WI38 (cell line): ENCODE measurements around the gene EFNB3.
A peak's percentile ranks its signal among the peaks of the same experiment; 100 is the strongest.

Experiments used
- H3K4me3 ChIP-seq: 2 replicates; pipeline ENCODE4 v1.5.1; 2011; ENCODE audit warnings: low read depth, mild to moderate bottlenecking, control low read depth, low read length
- TF ChIP-seq, protein P1 (sequence below): IDR thresholded peaks from 2 replicates; pipeline ENCODE4 v1.5.1; 2012; ENCODE audit warnings: low read depth, mild to moderate bottlenecking, control low read depth, low read length

The EFNB3 gene

DNA sequence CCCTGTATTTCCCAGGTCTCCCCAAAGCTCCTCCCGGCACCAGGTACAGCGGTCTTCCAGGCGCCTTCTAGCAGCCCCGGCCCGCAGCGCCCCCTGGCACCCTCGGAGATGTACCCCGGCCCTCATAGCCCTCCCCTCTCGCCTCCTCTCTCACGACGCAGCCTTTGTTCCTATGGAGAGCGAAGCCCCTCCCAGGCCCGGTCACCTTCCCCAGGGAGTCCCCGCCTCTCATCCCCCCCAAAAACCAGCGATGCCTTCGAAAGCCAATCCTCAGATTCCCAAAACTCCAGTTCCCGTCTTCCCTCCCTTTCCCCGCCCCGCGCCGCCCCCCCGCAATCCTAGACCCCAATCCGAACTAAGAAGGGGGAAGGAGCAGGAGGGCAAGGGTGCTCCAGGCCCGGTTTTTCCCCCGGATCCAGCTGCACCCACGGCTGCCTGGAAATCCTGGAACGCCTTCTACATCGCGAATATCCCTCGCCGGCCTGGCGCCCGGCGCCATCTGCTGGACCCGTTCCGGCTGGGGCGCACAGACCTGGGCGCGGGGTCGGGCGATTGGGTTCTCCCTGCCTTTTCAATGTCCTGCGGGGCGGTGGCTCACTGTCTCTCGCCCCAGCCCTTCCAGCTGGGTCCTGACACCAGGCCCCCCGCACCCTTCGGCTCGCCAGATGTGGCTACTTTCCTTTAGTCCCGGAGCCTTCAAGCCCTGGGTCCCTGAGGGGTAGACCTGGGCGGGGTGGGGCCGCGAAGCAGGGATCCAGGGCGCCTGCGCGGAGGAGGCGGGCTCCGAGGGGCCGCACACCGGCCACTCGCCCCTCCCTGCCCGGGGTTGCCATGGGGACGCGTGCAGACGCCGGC, 12.1 kb downstream of the EFNB3 start, which contains the start of gene DNAH2:
Gene DNAH2, plus strand, starts transcription at position 844 of the 855 bp plus-strand sequence. CDS start 1,991 bp downstream, outside the sequence.
- TF ChIP-seq, protein P1, sequence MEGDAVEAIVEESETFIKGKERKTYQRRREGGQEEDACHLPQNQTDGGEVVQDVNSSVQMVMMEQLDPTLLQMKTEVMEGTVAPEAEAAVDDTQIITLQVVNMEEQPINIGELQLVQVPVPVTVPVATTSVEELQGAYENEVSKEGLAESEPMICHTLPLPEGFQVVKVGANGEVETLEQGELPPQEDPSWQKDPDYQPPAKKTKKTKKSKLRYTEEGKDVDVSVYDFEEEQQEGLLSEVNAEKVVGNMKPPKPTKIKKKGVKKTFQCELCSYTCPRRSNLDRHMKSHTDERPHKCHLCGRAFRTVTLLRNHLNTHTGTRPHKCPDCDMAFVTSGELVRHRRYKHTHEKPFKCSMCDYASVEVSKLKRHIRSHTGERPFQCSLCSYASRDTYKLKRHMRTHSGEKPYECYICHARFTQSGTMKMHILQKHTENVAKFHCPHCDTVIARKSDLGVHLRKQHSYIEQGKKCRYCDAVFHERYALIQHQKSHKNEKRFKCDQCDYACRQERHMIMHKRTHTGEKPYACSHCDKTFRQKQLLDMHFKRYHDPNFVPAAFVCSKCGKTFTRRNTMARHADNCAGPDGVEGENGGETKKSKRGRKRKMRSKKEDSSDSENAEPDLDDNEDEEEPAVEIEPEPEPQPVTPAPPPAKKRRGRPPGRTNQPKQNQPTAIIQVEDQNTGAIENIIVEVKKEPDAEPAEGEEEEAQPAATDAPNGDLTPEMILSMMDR: peak; percentile 39
- H3K4me3 ChIP-seq: peak within 1 kb of the TSS; percentile 66

DNA sequence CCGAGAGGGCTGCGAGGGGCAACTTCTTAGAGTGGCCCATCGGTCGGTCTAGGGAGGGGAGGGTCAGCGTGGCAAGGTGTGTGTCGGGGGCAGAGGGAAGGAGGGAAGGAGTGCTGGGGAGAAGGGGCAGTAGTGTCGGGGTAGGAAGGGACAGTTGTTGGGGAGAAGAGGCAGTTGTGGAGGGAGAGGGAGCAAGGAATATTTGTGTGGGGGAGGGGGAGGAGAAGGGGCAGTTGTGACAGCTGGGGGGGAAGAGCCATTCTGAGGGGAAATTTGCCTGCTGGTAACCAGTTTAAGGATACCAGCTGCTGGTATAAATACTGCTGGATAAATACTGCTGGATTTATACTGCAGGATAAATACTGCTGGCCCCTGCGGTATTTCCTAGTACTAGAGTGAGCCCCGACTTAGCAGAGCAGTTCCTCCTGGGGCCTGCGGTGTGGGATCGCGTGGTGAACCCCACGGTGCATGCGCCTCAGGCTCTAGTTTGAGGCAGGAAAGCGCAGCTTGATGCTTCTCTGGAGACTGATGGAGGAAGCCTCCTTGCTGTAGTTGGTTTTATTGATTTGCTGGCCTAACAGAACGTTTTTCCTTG, 12.9 kb downstream of the EFNB3 start:
- TF ChIP-seq, protein P1: no peak

DNA sequence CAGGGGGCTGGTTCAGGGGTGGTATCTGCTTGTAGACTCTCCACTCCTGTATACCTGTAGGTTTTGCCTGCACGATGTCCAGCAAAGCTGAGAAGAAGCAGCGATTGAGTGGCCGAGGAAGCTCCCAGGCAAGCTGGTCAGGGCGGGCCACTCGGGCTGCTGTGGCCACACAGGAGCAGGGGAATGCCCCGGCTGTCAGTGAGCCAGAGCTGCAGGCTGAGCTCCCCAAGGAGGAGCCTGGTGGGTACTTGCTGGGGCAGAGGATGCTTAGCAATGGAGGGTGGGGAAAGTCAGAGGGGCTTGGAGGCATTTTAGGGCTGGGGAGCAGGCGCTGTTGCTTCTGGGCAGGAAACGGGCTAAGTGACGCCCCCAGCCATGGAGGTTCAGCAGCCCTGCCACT, 14.7 kb downstream of the EFNB3 start:
- TF ChIP-seq, protein P1: no peak
- H3K4me3 ChIP-seq: no peak overlapping the region

More for the DNA sequence above, 12.9 kb downstream of the EFNB3 start:
- H3K4me3 ChIP-seq: peak overlapping the region; percentile 66

DNA sequence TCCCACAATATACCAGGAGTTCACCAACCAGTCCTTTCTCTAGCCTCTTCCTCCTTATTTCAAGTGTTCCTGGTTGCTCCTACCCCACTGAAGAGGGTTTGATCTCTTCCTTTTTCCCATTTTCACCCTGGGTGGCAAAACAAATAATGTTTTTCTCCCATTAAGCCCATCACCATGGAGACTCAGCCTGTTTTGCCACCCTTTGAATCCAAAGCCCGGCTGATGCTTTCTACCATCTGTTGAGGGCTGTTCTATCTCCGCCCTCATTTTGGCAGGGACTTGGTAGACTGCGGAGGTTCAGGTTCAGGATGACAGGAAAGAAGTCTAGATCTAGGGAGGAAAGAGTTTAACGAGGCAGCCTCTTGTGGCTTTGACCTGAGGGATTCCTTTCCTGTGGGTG, 15.1 kb downstream of the EFNB3 start:
- H3K4me3 ChIP-seq: no peak overlapping the region
- TF ChIP-seq, protein P1: no peak

DNA sequence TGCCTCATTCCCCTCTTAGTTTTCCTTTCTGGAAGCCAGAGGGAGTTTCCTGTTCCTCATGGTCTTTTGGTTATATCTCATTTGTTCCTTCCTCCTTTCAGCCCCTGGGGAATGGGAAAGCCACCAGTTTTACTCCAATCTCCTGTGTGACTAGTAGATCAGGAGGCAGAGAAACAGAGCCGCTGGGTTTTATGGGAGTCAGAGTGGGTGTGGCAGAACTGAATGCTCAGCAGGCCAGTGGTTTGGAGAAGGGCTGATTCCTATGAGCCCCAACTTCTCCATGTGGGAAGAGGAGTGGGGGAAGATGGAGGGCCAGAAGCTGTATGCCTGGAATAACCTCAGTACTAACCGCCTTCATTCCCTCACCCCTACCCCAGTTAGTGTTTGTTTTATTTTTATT, 16.6 kb downstream of the EFNB3 start:
- no peak overlapping the region for H3K4me3 ChIP-seq
- TF ChIP-seq, protein P1: no peak

DNA sequence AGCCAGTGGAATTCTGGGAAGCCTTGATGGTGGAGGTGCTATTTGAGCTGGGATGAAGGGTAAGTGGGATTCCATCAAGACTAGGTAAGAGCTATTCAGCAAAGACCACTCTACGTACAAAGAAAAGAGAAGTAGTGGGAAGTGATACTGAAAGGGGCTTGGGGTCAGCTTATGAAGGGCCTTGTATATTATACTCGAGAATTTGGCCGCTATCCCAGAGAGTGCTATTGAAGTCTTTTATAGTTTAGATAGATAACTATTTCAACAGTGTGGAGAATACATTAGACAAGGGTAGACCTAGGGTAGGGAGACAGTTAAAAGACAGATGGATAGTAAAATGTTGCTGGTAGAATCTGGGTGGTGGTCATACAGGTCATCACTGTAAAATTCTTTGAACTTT, 22.9 kb downstream of the EFNB3 start:
- TF ChIP-seq, protein P1: no peak
- H3K4me3 ChIP-seq: no peak overlapping the region

DNA sequence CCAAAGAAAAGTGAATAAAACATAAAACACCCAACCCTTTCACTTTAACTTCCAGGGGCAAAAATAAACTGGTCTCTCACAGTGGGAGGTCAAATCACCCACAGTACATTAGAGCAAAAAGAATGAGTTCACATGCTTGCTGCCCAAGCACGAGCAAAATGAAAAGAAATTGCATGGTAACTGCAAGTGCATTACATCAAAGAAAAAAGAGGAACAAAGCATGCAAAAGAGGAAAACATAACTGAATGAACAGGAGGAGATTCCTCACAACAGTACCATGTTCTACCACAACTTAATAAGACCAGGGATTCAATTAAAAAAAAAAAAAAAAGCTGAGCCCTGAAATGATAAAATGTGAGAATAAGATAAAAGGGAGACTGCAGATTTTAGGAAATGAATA, 24.8 kb downstream of the EFNB3 start:
- TF ChIP-seq, protein P1: no peak
- H3K4me3 ChIP-seq: no peak overlapping the region
